ENCODE measurements around the gene BEX5. TPM values are rescaled to one million over a fixed set of nuclear protein-coding genes. Genes with fewer than 3 reads are reported as not detected.
A peak's percentile ranks its signal among the peaks of the same experiment; 100 is the strongest.
"Not testable (repeated sequence)": the region's sequence is repeated elsewhere in the genome, so short reads cannot be mapped to it uniquely, and the experiment has no call there.

Gene BEX5
- 10 to 100 TPM in 2 of 4 donors, 1 to 10 TPM in 2; 9.2 to 16.1 (median 11.3) TPM for polyA plus RNA-seq (ENCODE audit: insufficient read length in 4 of 4)

GRCh38 chrX:102155806-102156179 is at the start of gene BEX5:
Gene BEX5, minus strand, starts transcription at chrX:102155977. Its CDS starts 1,712 bp downstream, at chrX:102154265.
- DNase-seq (ENCODE audit: low read depth in 4 of 4, low spot score in 3 of 4), result peak; percentile 32 to 49 (median 45)

GRCh38 chrX:102185967-102186720 is 30.4 kb upstream of the BEX5 start:
- no peak for DNase-seq (ENCODE audit: low read depth in 4 of 4, low spot score in 3 of 4)

GRCh38 chrX:102154900-102155805 is 624 bp downstream of the BEX5 start:
- peak in 1 of 4 donors; percentile 5 for DNase-seq (ENCODE audit: low read depth in 4 of 4, low spot score in 3 of 4)

- DNase-seq (ENCODE audit: low read depth in 4 of 4, low spot score in 3 of 4), result peak in 1 of 4 donors; percentile 0
These were observed 1.4 kb downstream of the BEX5 start for GRCh38 chrX:102154218-102154860.

- DNase-seq (ENCODE audit: low read depth in 4 of 4, low spot score in 3 of 4), result not testable (repeated sequence)
These were observed 13.5 kb downstream of the BEX5 start, which contains the start of gene TCEAL6 for GRCh38 chrX:102142274-102142673. Gene TCEAL6, minus strand, starts transcription at chrX:102142481.

GRCh38 chrX:102141631-102142030 is 14.1 kb downstream of the BEX5 start:
- DNase-seq (ENCODE audit: low read depth in 4 of 4, low spot score in 3 of 4), result not testable (repeated sequence)

GRCh38 chrX:102140876-102141275 is 14.9 kb downstream of the BEX5 start:
- not testable (repeated sequence) for DNase-seq (ENCODE audit: low read depth in 4 of 4, low spot score in 3 of 4)

GRCh38 chrX:102138064-102138463 is 17.7 kb downstream of the BEX5 start:
- DNase-seq (ENCODE audit: low read depth in 4 of 4, low spot score in 3 of 4), result no peak

- DNase-seq (ENCODE audit: low read depth in 4 of 4, low spot score in 3 of 4), result no peak
These were observed 26.3 kb downstream of the BEX5 start for GRCh38 chrX:102129473-102129872.

- no peak for DNase-seq (ENCODE audit: low read depth in 4 of 4, low spot score in 3 of 4)
These were observed 28.9 kb downstream of the BEX5 start for GRCh38 chrX:102126863-102127262.

GRCh38 chrX:102126080-102126818 is 29.5 kb downstream of the BEX5 start:
- DNase-seq (ENCODE audit: low read depth in 4 of 4, low spot score in 3 of 4), result not testable (repeated sequence)

GRCh38 chrX:102125436-102125835 is 30.3 kb downstream of the BEX5 start, which contains the start of gene TCEAL2:
Gene TCEAL2, plus strand, starts transcription at chrX:102125679. Its CDS starts 1,152 bp downstream, at chrX:102126831.
- DNase-seq (ENCODE audit: low read depth in 4 of 4, low spot score in 3 of 4), result peak in 1 of 4 donors; percentile 3

GRCh38 chrX:102125014-102125413 is 30.8 kb downstream of the BEX5 start:
- not testable (repeated sequence) for DNase-seq (ENCODE audit: low read depth in 4 of 4, low spot score in 3 of 4)

- DNase-seq (ENCODE audit: low read depth in 4 of 4, low spot score in 3 of 4), result no peak
These were observed 40.0 kb downstream of the BEX5 start for GRCh38 chrX:102115748-102116147.

GRCh38 chrX:102113367-102113766 is 42.4 kb downstream of the BEX5 start:
- no peak for DNase-seq (ENCODE audit: low read depth in 4 of 4, low spot score in 3 of 4)

Other genes starting within 250 kb of the BEX5 start
- 10 to 100 TPM; 23.1 to 38.9 (median 29.6) TPM for gene ZMAT1, start 223.9 kb downstream of the BEX5 start, polyA plus RNA-seq (ENCODE audit: insufficient read length in 4 of 4)
- gene TCEAL2, start 30.3 kb downstream of the BEX5 start, polyA plus RNA-seq (ENCODE audit: insufficient read length in 4 of 4), result 10 to 100 TPM; 14.9 to 24.7 (median 23.5) TPM
- gene TCEAL6, start 13.5 kb downstream of the BEX5 start, polyA plus RNA-seq (ENCODE audit: insufficient read length in 4 of 4), result under 1 TPM; 0.17 to 0.49 (median 0.30) TPM
- under 1 TPM in 2 of 4 donors, not detected in 2; 0.30 to 0.36 TPM for gene TCP11X1, start 59.3 kb upstream of the BEX5 start, polyA plus RNA-seq (ENCODE audit: insufficient read length in 4 of 4)
- under 1 TPM in 3 of 4 donors, not detected in 1; 0.21 to 0.61 (median 0.30) TPM for gene NXF2, start 91.2 kb upstream of the BEX5 start, polyA plus RNA-seq (ENCODE audit: insufficient read length in 4 of 4)

Measured in right renal pelvis (tissue), 4 donors.